GM19023 (cell line): Measurements from ENCODE around the gene DOK5.

Experiments
- ATAC-seq: cut with Tn5 transposase; IDR thresholded peaks from one replicate; pipeline ENCODE4 v1.9.1; 2021; ENCODE audit warnings: mild to moderate bottlenecking, moderate library complexity; ENCODE audit not compliant: unreplicated experiment

Gene DOK5

DNA sequence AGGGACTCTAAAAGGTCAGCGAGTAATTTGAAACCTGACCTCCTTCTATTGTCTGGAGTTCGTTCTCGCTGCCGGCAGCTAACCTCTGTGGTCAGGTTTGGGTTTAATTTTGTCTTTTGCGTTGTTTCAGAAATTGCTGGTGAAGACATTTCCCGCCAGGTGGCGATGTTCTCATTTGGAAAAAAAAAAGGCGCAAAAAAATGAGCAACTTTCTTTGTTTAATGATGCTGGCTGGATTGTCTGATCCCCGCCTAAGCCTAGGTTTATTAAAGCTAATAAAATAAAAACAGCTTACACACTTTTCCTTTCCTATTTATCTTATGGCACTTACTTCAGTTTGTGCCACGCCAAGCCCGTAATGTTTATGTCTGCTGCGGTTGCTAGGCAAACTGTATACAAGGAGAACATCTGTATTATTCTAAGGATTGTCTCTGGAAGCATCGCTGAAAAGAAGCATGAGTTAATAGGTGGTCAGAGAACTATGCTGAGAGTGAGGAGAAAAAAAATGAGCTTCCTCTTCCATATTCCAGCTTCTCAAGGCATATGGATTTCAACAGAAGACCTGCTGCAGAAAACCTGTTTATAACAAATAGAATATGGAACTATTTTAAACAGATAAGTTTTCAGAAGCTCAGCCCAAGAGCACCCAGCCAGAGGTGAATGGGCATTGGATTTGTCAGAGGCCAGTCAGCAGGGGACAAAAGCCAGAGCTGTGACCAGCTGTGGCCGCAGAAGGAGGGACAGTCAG is 205.7 kb downstream of the DOK5 start:
- ATAC-seq = no peak

DNA sequence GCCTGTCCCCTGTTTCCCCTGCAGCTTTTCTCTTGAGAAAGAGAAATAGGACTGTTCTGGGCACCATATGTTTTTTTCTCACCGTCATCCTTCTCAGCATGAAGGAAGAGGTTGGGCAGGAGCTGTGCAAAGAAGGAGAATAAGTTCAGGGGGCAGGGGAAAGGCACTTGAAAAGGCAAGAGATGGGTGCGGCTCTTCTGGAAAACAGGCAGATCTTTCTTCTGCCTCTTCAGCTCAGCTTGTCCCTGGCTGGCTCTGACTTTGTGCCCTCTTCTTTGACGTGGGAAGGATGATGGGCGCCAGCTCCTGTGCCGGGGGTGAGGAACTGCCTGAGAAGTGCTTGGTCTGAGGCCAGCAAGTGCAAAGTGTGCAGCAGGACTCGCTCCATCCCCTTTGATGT is 206.5 kb downstream of the DOK5 start:
- no peak for ATAC-seq

DNA sequence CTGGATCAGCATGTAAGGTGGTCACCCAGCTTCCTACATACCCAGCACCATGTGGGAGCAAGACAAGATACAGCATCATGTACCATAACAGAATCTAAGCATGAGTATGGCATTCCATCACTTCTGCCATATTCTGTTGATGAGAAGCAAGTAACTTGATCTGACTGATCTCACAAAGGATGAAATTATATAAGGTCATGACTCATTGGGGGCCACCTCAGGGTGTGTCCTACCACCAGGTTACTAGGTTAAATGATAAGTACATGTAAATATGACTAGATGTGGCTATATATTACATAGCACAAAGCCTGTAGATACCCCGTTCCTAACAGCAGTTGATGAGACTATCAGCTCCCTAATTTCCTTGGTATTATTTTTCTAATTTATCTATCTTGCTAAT is 213.1 kb downstream of the DOK5 start:
- ATAC-seq = no peak

DNA sequence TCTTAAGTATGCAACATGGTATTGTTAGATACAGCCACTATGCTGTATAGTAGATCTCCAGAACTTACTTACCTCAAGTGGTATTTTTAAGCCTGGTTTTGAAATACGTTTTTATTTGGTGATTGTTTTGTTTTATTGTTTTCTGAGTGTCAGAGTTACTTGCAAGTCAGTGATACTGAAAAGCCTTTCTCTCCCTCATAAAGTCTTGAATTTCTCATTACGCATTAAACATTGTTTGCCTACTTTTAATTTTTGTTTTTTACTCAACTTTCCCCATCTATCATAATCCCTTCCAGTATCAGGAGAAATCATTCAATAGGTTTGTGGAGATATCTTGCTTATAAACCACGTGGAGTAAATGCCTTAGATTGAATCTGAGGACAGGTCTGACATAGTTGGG is 214.9 kb downstream of the DOK5 start:
- ATAC-seq = no peak

DNA sequence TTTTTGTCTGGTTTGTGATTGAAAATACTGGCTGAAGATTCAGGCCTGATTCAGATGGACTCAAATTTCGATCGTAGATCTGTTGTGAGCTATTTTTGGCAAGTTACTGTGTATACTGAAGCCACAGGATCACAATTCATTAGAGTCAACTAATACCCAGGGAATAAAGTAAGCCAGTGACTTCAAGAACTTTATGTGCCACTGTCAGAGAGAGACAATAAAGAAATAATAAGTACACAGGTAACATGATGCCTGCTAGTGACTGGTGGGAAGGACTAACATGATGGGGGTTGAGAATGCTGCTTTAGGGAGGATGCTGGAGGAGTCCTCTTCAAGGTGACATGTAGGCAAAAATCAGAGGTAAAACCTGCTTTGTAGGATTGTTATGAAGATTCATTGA is 215.9 kb downstream of the DOK5 start:
- no peak for ATAC-seq

DNA sequence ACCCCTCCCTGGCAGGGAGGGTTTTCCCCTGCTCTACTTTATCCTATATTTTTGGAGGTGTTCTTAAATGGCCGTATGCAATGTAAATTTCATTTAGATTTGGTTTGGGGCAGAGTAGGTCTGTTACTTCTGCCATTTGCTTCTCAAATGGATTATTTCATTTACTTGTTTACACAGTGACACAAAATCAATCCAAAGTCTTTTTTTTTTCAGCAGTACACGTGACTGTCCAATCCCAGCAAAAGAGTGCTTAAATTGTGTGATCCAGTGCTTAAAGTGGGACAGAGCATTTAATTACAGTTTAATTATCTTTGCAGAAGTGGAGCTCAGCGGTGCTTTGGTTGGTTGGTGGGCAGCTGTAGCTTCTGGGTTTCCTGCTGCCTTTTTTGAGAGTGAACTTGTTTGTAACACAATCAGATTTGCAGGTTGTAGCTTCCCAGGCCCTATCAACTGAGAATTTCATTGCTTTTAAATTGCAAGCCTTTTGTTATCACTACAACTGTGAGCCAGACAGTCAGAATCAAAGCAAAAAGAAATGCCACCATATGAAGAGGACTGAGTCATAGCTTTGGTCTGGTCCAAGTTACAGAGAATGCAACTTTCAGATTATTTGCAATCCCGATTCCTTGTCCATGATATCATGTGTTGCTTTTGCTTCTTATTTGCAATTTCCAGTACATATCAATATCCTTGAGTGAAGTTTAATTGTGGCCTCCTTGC is 216.9 kb downstream of the DOK5 start:
- ATAC-seq = no peak

DNA sequence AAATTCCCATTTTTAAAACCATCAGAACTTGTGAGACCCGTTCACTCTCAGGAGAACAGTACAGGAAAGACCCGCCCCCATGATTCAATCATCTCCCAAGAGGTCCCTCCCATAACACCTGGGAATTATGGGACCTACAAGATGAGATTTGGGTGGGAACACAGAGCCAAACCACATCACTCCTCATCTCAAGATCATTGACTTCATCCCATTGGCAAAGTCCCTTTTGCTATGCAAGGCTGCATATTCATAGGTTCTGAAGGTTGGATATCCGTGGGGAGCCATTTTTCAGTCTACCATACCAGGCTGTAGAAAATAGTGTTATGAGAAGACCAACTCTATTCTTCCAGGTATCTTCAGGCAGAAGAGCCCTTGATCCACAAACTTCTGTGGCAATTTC is 219.1 kb downstream of the DOK5 start:
- no peak for ATAC-seq

DNA sequence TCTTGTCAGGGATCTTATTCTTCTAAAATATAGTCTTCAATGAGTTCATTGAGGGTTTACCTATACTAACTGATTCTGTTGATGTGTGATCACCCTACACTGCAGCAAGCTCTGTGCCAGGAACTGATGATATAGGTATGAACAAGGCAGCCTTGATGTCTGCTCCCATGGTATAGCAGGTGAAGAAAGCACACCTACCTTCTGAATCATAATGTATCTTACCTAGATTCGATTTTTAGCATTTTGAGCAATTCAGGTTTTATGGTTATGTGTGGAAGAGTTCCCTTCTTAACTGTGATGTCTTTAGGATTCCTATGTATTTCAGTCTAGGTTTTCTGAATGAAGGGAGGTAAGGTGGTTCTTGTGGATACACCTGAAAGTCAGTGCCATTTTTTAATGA is 223.0 kb downstream of the DOK5 start:
- ATAC-seq = no peak
